NCI-H774 (cell line): Measurements from ENCODE around the gene ATP12A.
"Not testable (repeated sequence)": the region's sequence is repeated elsewhere in the genome, so short reads cannot be mapped to it uniquely, and the experiment has no call there.

Source experiments
- DNase-seq: peaks from one replicate; lab custom pipeline; 2025; lab: John Stamatoyannopoulos, UW

ATP12A gene

GRCh38 chr13:24730873-24731567 lies 50.8 kb downstream of the ATP12A start:
- DNase-seq = not testable (repeated sequence)

GRCh38 chr13:24734950-24735349 lies 54.7 kb downstream of the ATP12A start:
- DNase-seq = no peak

- DNase-seq = no peak
These were observed 56.8 kb downstream of the ATP12A start for GRCh38 chr13:24737042-24737441.

GRCh38 chr13:24738366-24738847 lies 58.2 kb downstream of the ATP12A start:
- DNase-seq = no peak

- DNase-seq = no peak
These were observed 60.0 kb downstream of the ATP12A start for GRCh38 chr13:24740014-24740890.

- no peak for DNase-seq
These were observed 60.9 kb downstream of the ATP12A start for GRCh38 chr13:24741016-24741662.

- no peak for DNase-seq
These were observed 61.6 kb downstream of the ATP12A start for GRCh38 chr13:24741791-24742190.

- no peak for DNase-seq
These were observed 62.1 kb downstream of the ATP12A start for GRCh38 chr13:24742294-24742693.

- no peak for DNase-seq
These were observed 62.8 kb downstream of the ATP12A start for GRCh38 chr13:24742977-24743376.

GRCh38 chr13:24744247-24744646 lies 64.0 kb downstream of the ATP12A start:
- DNase-seq = no peak

GRCh38 chr13:24745516-24745860 lies 65.3 kb downstream of the ATP12A start:
- no peak for DNase-seq

- no peak for DNase-seq
These were observed 65.8 kb downstream of the ATP12A start for GRCh38 chr13:24745861-24746617.

GRCh38 chr13:24746618-24747247 lies 66.5 kb downstream of the ATP12A start:
- no peak for DNase-seq

GRCh38 chr13:24747248-24748060 lies 67.2 kb downstream of the ATP12A start:
- DNase-seq = peak; percentile 16

GRCh38 chr13:24748061-24748400 lies 67.8 kb downstream of the ATP12A start:
- no peak for DNase-seq

- no peak for DNase-seq
These were observed 79.0 kb downstream of the ATP12A start for GRCh38 chr13:24759197-24759596.
